ENCODE measurements around the gene EXOC3. TPM values are rescaled to one million over a fixed set of nuclear protein-coding genes. Genes with fewer than 3 reads are reported as not detected.

Gene EXOC3
- total RNA-seq, 4 donors from 2014 or later: 44.3 to 81.7 (median 54.0) TPM

DNA sequence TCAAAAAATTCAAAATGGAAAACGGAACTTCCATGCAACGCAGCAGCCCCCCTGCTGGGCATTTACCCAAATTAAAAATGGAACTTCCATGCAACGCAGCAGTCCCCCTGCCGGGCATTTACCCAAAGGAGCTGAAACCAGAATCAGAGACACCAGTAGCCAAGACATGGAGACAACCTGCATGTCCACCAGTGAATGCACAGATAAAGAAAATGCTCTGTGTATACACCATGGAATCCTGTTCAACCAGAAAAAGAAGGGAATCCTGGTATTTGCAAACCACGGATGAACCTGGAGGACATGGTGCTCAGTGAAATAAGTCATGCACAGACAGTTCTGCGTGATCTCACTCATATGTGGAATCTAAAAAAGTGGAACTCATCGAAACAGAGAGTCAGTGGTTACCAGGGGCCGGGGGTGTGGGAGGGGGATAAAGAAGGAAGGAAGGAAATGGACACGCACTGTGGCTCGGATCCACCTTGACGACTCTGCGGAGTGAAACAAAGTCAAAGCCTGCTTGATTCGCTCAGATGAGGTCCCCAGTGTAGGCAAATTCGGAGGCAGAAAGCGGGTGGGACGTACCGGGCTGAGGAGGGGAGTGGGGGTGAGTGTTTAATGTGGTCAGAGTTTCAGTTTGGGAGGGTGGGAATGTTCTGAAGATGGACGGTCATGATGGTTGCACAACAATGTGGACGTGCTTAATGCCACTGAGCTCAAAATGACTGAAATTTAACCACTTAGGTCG lies 40.2 kb upstream of the EXOC3 start:
- TF ChIP-seq, protein P1, sequence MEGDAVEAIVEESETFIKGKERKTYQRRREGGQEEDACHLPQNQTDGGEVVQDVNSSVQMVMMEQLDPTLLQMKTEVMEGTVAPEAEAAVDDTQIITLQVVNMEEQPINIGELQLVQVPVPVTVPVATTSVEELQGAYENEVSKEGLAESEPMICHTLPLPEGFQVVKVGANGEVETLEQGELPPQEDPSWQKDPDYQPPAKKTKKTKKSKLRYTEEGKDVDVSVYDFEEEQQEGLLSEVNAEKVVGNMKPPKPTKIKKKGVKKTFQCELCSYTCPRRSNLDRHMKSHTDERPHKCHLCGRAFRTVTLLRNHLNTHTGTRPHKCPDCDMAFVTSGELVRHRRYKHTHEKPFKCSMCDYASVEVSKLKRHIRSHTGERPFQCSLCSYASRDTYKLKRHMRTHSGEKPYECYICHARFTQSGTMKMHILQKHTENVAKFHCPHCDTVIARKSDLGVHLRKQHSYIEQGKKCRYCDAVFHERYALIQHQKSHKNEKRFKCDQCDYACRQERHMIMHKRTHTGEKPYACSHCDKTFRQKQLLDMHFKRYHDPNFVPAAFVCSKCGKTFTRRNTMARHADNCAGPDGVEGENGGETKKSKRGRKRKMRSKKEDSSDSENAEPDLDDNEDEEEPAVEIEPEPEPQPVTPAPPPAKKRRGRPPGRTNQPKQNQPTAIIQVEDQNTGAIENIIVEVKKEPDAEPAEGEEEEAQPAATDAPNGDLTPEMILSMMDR (IDR thresholded peaks at IDR 0.05 in 4 of 5, conservative IDR thresholded peaks at IDR 0.05 in 1 of 5): no peak
- no peak for TF ChIP-seq POLR2A (IDR thresholded peaks at IDR 0.05)
- H3K27ac ChIP-seq: no peak overlapping the region
- peaks cover 3 to 7% of the 10 kb centered on the region in 2 donors for H3K4me1 ChIP-seq
- DNase-seq (no peak), ATAC-seq (no peak)
- peaks cover 17 to 43% (median 26%) of the 10 kb centered on the region in 3 donors for H3K27me3 ChIP-seq
- intact Hi-C loops (cut with DNase I; ENCODE audit: low total_unique reads) (no loop called here), in situ Hi-C loops (cut with MboI; ENCODE audit: low sequenced_read_pairs in 4 of 4) (no loop called here)
- no peaks in the 10 kb centered on the region for H3K9me3 ChIP-seq
- H3K4me3 ChIP-seq: no peak overlapping the region
- no peaks in the 10 kb centered on the region for H3K36me3 ChIP-seq

- Histone ChIP-seq H3K4me3 (no peak overlapping the region), H3K4me1 (peaks cover 3 to 7% of the 10 kb centered on the region in 2 donors), H3K9me3 (no peaks in the 10 kb centered on the region), H3K36me3 (no peaks in the 10 kb centered on the region), H3K27me3 (peaks cover 17 to 43% (median 20%) of the 10 kb centered on the region in 3 donors), H3K27ac (no peak overlapping the region)
- DNase-seq (no peak), ATAC-seq (no peak)
- intact Hi-C loops (cut with DNase I; ENCODE audit: low total_unique reads) (no loop called here), in situ Hi-C loops (cut with MboI; ENCODE audit: low sequenced_read_pairs in 4 of 4) (no loop called here)
- no peak for TF ChIP-seq POLR2A (IDR thresholded peaks at IDR 0.05)
- TF ChIP-seq, protein P1 (IDR thresholded peaks at IDR 0.05 in 4 of 5, conservative IDR thresholded peaks at IDR 0.05 in 1 of 5): no peak
These were observed 39.0 kb upstream of the EXOC3 start for GRCh38 chr5:403995-404394.

- Histone ChIP-seq H3K36me3 (no peaks in the 10 kb centered on the region), H3K27ac (no peak overlapping the region), H3K4me3 (no peak overlapping the region), H3K9me3 (no peaks in the 10 kb centered on the region), H3K4me1 (peaks cover 3 to 7% of the 10 kb centered on the region in 2 donors), H3K27me3 (peaks cover 12 to 35% (median 19%) of the 10 kb centered on the region in 3 donors)
- TF ChIP-seq, protein P1 (IDR thresholded peaks at IDR 0.05 in 4 of 5, conservative IDR thresholded peaks at IDR 0.05 in 1 of 5): no peak
- TF ChIP-seq POLR2A (IDR thresholded peaks at IDR 0.05): no peak
- intact Hi-C loops (cut with DNase I; ENCODE audit: low total_unique reads): no loop called here
- no peak for ATAC-seq
- DNase-seq: no peak
- in situ Hi-C loops (cut with MboI; ENCODE audit: low sequenced_read_pairs in 4 of 4): no loop called here
These were observed 38.2 kb upstream of the EXOC3 start for GRCh38 chr5:404666-405241.

DNA sequence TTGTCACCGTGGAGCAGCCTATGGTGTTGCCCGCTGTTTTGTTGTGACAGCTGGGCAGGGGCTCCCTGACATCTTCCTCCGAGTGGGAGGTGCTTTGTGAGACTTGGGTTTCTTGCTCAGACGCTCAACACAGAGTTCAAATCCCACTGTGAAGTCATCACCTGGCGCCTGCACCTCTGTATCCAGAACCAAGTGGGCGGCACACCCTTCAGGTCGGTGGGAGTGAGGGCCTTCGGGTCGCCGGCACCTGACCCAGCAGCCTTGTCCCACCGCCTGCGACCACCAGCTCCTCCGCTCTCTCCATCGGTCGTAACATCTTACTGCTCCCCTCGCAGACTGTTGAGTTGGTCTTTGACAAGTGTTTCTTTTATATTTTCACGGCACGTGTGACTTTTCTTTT lies 37.6 kb upstream of the EXOC3 start:
- Histone ChIP-seq H3K4me1 (peaks cover 0 to under 1% of the 10 kb centered on the region in 2 donors), H3K4me3 (no peak overlapping the region), H3K9me3 (no peaks in the 10 kb centered on the region), H3K27me3 (peaks cover 12 to 29% (median 12%) of the 10 kb centered on the region in 3 donors), H3K27ac (no peak overlapping the region), H3K36me3 (no peaks in the 10 kb centered on the region)
- intact Hi-C loops (cut with DNase I; ENCODE audit: low total_unique reads): no loop called here
- ATAC-seq (no peak), DNase-seq (no peak)
- TF ChIP-seq POLR2A (IDR thresholded peaks at IDR 0.05): no peak
- TF ChIP-seq, protein P1 (IDR thresholded peaks at IDR 0.05 in 4 of 5, conservative IDR thresholded peaks at IDR 0.05 in 1 of 5): no peak
- in situ Hi-C loops (cut with MboI; ENCODE audit: low sequenced_read_pairs in 4 of 4): no loop called here

All from gastrocnemius medialis (tissue), 4 donors.